GM23338 (cell line): ENCODE results near the gene PLRG1. TPM values are rescaled to one million over a fixed set of nuclear protein-coding genes. Genes with fewer than 3 reads are reported as not detected.

ENCODE experiments used
- CREB1 ChIP-seq: fragments of 250-450 bp; sonication (Bioruptor Pico); IDR thresholded peaks from 2 replicates; pipeline ENCODE4 v1.5.0; 2020; ENCODE audit warnings: low read depth, mild to moderate bottlenecking, moderate library complexity
- ETS1 ChIP-seq: IDR thresholded peaks from 2 replicates; pipeline ENCODE4 v1.6.1; 2016; ENCODE audit warnings: antibody characterized with exemption
- EZH2 ChIP-seq: fragments of 200-600 bp; sonication (generic); IDR thresholded peaks from one replicate; pipeline ENCODE4 v1.8.0; 2017; ENCODE audit warnings: antibody characterized with exemption, mild to moderate bottlenecking, low read depth; ENCODE audit not compliant: unreplicated experiment
- EZH2phosphoT487 ChIP-seq: fragments of 200-600 bp; sonication (generic); IDR thresholded peaks from one replicate; pipeline ENCODE4 v1.8.1; 2018; ENCODE audit warnings: antibody characterized with exemption; ENCODE audit not compliant: unreplicated experiment
- JUNB ChIP-seq: IDR thresholded peaks from one replicate; pipeline ENCODE4 v1.6.1; 2016; ENCODE audit warnings: antibody characterized with exemption; ENCODE audit not compliant: unreplicated experiment
- NANOG ChIP-seq: IDR thresholded peaks from 2 replicates; pipeline ENCODE4 v1.6.1; 2016; ENCODE audit warnings: antibody characterized with exemption, borderline replicate concordance
- POLR2AphosphoS5 ChIP-seq: IDR thresholded peaks from 2 replicates; pipeline ENCODE4 v1.6.1; 2016; ENCODE audit warnings: antibody characterized with exemption, low read depth
- REST ChIP-seq: IDR thresholded peaks from one replicate; pipeline ENCODE4 v1.6.1; 2018; ENCODE audit warnings: antibody characterized with exemption; ENCODE audit not compliant: unreplicated experiment
- STAT1 ChIP-seq: IDR thresholded peaks from one replicate; pipeline ENCODE4 v1.6.1; 2016; ENCODE audit warnings: antibody characterized with exemption; ENCODE audit not compliant: unreplicated experiment
- ZNF114 ChIP-seq: fragments of 250-450 bp; sonication (Bioruptor Pico); IDR thresholded peaks from 2 replicates; pipeline ENCODE4 v1.5.0; 2020; ENCODE audit warnings: mild to moderate bottlenecking, moderate library complexity
- ZNF331 ChIP-seq: fragments of 250-450 bp; sonication (Bioruptor Pico); IDR thresholded peaks from 2 replicates; pipeline ENCODE4 v1.5.0; 2020; ENCODE audit warnings: low read depth, mild to moderate bottlenecking, moderate library complexity
- ZNF462 ChIP-seq: fragments of 250-450 bp; sonication (Bioruptor Pico); IDR thresholded peaks from 2 replicates; pipeline ENCODE4 v1.5.0; 2020; ENCODE audit warnings: mild to moderate bottlenecking, moderate library complexity
- polyA plus RNA-seq: library from polyadenylated mRNA; unstranded; fragments of >200 nt; fragmentation: Nextera tagmentation; extraction: Ambion mirVana; gene quantifications from 2 replicates; pipeline ENCODE4 v1.2.1, GENCODE V29; 2016
- total RNA-seq: library from RNA; depleted of rRNA; stranded (reverse); fragments of >200 nt; shearing (Covaris generic); gene quantifications from 2 replicates; pipeline ENCODE4 v1.2.3, GENCODE V29; 2014

The PLRG1 gene
- total and polyA plus RNA-seq, 2 experiments from 2014 or later: 77.3 to 82.7 TPM

GRCh38 chr4:154559141-154559493 lies 8.9 kb upstream of the PLRG1 start (continued):
- TF ChIP-seq ZNF462 (CRISPR knock-in tag) (no peak), POLR2AphosphoS5 (no peak), ZNF331 (CRISPR knock-in tag) (no peak), JUNB (no peak), EZH2 (no peak), CREB1 (no peak), ZNF114 (CRISPR knock-in tag) (no peak), REST (no peak), ETS1 (no peak), NANOG (no peak), STAT1 (no peak), EZH2phosphoT487 (no peak)
